HG03469 (cell line): ENCODE results near the gene STK10.

Source experiments
- ATAC-seq: cut with Tn5 transposase; IDR thresholded peaks from one replicate; pipeline ENCODE4 v1.9.1; 2021; ENCODE audit warnings: mild to moderate bottlenecking, moderate library complexity, moderate number of reproducible peaks; ENCODE audit not compliant: unreplicated experiment

The STK10 gene

DNA sequence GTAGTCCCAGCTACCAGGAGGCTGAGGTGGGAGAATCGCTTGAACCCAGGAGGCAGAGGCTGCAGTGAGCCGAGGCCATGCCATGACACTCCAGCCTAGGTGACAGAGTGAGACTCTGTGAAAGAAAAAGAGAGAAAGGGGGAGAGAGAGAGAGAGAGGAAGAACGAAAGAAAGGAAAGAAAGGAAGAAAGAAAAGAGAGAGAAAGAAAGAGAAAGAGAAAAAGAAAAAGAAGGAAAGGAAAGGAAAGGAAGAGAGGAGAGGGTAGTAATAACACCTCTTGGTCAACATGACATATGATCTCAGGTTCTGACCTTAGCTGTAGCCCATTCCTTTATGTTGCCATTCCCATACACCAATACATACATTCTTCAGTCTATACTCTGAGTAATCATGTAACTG, 195.7 kb downstream of the STK10 start:
- no peak for ATAC-seq
